ENCODE data around the gene MAST2.

DNA sequence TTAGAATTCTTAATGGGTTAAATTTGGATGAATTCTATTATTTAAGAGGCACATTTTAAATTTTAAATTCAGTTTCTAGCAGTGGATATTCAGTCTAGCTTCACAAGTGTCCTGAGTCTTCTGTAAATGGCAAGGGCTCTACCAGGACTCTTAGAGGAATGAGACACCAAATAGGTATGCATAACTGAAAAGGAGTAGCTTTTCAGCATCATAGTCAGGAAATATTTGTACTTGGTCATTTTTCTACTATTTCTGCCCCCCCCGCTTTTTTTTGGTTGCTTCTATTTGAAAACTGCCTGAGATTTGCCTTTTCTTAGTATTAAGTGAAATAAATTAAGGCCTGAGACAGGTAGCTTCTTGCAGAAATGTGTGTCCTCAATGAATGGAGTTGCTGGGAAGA, 80.2 kb downstream of the MAST2 start:
- TF ChIP-seq, protein P1, sequence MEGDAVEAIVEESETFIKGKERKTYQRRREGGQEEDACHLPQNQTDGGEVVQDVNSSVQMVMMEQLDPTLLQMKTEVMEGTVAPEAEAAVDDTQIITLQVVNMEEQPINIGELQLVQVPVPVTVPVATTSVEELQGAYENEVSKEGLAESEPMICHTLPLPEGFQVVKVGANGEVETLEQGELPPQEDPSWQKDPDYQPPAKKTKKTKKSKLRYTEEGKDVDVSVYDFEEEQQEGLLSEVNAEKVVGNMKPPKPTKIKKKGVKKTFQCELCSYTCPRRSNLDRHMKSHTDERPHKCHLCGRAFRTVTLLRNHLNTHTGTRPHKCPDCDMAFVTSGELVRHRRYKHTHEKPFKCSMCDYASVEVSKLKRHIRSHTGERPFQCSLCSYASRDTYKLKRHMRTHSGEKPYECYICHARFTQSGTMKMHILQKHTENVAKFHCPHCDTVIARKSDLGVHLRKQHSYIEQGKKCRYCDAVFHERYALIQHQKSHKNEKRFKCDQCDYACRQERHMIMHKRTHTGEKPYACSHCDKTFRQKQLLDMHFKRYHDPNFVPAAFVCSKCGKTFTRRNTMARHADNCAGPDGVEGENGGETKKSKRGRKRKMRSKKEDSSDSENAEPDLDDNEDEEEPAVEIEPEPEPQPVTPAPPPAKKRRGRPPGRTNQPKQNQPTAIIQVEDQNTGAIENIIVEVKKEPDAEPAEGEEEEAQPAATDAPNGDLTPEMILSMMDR (conservative IDR thresholded peaks at IDR 0.05; ENCODE audit: low read length) = no peak
- no peak for TF ChIP-seq EZH2phosphoT487 (IDR thresholded peaks at IDR 0.05; ENCODE audit: borderline replicate concordance)

Data from Loucy (cell line).